ENCODE results near the gene GLT1D1.
"Not testable (repeated sequence)": the region's sequence is repeated elsewhere in the genome, so short reads cannot be mapped to it uniquely, and the experiment has no call there.

GLT1D1 gene

DNA sequence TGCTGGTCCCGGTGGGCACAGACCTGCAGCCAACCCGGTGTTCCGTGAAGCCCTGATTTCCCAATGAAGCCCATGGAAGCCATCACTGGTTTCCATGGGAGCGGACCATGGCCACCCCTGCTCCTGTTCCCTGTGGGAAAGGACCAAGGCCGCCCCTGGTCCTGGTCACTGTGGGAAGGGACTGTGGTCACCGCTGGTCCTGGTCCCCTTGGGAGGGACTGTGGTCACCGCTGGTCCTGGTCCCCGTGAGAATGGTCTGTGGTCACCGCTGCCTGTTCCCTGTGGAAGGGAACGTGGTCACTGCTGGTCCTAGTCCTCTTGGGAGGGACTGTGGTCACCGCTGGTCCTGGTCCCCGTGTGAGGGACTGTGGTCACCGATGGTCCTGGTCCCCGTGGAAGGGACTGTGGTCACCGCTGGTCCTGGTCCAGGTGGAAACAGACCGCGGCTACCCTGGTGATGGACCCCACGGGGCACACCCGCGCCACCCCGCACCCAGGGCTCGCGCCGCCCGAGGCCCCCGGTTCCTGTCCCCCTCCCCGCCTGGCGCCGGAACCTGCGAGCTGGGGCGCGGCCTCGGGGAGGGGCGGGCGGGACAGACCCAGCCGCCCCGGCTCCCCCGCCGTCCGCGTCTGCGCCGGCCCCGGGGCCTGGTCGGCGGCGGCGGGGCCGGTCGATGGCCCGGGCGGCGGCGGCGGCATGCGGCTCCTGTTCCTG is at the start of gene GLT1D1:
Gene GLT1D1 (plus strand): TSS at position 594 of the 715 bp plus-strand sequence. CDS start 104 bp downstream, at position 698.
- no peak for DNase-seq

DNA sequence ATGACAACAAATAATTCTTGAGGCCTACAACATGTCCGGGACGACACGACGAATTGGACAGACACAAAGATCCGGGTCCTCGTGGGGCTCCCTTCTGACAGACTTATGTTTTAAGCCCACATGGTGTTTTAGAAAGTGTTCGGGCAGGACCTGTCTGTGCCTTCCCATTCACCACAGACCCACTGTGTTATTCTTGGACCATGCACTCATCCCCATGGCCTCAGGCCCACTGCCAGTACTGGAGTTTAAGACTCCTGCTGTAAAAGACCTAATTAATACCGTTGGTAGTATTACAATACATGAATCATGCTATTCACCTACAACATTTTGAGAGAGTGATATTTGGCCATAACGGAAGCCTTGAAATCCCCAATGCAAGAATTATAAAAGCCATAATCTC is 49.5 kb upstream of the GLT1D1 start:
- DNase-seq = no peak

DNA sequence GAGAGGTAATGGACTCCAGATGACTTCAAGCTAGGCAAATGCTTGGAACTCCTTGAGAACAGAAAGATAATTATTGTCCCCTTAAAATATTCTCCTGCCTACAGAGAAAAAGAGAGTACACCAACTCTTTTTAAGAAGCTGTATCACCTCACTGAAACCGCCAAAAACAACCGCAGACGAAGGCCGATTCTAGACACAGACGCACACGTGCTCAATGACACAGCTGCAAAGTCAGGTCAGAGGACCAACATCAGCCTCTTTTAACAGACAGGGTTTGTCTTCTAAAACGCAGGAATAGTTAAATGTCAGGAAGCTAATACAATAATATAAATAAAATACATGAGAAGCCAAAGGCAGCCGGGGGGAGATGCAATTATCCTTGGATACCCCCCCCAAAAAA is 48.5 kb upstream of the GLT1D1 start:
- DNase-seq = no peak

DNA sequence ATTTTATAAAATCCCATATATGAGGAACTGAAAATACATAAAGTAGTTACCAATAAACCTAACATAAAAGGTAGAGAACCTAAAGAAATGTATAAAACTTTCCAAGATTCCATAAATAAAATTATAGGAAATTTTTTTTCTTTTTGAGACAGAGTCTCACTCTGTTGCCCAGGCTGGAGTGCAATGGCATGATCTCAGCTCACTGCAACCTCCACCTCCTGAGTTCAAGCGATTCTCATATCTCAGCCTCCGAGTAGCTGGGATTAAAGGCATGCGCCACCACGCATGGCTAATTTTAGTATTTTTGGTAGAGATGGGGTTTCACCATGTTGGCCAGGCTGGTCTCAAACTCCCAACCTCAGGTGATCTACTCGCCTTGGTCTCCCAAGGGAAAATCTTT is 47.9 kb upstream of the GLT1D1 start:
- DNase-seq = not testable (repeated sequence)

DNA sequence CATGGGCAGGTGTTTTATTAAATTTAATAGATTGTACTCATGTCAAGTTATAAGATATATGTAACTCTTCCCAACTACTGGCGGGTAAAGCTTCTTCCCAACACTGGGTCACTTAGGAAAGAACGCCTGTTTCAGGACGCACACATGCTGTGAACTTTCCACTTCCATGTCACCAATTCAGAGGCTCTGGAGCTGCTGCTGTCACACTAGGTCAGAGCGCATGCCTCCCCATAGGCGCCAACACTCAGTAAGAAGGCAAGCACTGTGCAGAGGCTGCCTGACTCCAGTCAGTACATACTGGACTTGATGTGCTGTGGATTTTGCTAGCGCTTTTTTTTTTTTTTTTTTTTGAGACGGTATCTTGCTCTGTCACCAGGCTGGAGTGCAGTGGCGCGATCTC is 46.7 kb upstream of the GLT1D1 start:
- DNase-seq = no peak

DNA sequence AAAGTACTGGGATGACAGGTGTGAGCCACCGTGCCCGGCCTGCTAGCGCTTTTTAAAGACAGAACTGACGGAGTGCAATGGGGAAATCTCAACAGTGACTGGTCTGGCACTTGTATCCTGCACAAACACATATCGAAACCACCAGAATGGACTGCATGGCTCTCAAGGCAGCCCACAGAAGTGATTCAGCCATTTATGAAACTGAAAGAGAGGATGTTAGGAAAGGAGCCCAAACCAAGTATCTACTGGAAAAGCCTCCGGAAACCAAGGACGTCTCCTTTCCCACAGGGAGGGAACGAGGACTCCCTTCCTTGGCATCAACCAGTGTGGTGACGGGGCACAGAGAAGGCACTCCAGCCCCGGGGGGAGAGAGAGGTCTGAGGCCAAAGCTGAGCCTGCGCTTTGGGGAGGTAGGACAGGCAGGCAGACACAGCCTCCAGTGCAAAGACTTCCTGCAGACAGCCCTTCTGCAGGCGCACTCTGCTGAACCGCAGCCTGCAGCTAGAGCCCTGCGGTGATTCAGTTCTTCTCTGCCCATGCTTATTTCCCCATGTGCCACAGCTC is 46.0 kb upstream of the GLT1D1 start:
- DNase-seq = no peak

DNA sequence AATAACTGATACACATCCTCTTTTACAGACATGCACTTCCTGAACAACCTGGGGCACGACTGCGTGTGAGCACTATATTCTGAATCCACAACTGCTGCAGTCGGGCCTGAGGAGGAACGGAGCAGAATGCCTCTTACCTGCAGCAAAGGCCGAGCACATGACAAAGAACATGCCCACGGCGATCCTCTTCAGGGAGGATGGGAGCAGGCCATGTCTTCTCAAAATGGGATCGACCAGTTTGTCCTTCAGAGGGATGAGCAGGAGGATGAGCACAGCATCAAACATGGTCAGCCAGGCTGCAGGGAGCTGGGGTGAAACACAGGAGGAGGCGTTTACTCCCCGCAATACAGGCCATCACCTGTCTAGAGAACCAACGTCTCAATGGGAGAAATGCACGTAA is 44.6 kb upstream of the GLT1D1 start:
- no peak for DNase-seq

DNA sequence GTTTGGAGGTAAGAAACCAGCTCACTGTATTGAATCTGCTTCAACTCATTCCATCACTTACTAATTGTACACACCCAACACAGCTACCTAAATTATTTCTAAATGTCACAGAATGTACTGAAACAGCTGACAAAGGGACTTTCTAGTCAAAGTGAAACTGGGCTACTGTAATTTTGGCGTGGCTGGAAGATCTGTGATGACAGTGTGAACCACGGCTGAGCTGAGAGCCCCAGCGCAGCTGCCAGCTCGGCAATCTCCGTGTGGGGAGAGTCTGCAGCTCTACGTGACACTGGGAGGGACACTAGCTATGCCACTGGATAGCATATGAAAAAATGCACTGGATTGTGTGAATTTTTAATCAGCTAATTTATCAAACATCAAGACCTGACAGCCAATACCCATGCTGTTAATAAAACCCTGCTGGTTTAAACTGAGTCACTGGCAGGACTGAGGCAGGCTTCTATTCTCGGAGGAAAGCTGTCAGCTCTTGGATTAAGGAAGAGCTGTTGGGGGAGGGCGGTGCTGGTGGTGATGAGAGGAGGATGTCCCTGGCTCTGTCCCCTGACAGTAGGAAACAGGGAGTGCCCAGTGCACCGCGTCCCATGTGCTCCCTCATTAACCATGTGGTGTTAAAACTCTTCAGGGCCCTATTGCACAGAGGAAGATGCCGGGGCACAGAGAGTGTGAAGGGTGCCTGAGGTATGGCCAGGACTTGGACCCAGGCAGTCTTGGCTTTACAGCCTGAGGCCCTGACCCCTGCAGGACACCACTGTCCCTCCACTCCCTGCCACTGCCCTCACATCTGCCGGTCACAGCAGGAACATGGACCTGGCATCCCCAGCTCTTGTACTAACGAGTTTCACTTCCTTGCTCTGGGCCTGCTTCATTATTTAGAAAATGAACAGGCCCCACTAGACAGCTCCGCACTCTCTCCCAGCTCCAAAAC is 42.8 kb upstream of the GLT1D1 start:
- DNase-seq = no peak

DNA sequence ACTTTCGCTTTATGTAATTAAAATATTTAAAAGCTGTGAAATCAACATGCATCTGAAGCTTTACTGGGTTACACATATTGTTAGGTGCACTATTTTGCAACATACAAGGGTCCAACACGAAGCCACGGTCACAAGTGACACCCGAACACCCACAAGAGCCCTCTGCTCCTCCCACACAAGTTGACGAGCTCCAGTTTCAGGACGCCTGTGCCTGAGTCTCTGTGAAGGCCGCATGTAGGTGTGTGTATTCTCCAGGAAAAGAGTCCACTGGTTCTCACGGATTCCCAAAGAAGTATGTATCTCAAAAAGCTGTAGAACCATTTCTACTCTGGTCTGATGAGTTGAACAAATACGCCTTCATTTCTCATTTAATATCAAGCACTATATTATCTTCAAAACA is 41.5 kb upstream of the GLT1D1 start:
- no peak for DNase-seq

DNA sequence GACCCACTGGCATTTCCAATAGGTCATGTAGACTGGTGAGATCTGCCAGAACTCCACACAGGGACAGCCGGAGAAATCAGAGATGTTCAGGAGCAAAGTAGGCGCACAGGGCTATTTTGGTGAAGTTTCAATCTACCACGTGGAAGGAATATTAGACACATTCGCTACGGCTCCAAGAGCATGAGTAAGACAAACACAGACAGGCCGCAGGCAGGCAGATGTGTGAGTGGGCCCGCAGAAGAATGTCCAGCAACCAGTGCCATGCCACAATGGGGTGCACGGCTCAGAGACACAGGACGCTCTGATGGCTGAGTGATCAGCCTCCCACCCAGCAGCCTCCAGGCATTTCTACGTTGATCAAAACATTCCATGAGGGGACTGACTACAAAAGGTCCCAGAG is 39.9 kb upstream of the GLT1D1 start:
- no peak for DNase-seq

DNA sequence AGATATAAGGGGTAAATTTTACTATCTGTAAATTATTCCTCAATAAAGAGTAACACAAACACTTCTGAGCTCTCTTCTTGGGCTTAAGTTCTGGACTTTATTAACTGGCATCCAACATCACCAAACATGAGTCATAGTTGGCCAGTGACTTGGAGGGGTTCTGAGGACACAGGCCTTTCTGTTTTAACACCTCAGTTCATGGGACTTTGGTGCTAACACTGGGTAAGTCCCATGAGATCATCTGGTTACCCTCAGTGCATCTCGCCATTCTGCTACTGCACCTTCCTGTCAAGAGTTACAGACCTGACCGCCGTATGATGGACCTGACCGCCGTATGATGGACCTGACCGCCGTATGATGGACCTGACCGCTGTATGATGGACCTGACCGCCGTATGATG is 39.4 kb upstream of the GLT1D1 start:
- no peak for DNase-seq

DNA sequence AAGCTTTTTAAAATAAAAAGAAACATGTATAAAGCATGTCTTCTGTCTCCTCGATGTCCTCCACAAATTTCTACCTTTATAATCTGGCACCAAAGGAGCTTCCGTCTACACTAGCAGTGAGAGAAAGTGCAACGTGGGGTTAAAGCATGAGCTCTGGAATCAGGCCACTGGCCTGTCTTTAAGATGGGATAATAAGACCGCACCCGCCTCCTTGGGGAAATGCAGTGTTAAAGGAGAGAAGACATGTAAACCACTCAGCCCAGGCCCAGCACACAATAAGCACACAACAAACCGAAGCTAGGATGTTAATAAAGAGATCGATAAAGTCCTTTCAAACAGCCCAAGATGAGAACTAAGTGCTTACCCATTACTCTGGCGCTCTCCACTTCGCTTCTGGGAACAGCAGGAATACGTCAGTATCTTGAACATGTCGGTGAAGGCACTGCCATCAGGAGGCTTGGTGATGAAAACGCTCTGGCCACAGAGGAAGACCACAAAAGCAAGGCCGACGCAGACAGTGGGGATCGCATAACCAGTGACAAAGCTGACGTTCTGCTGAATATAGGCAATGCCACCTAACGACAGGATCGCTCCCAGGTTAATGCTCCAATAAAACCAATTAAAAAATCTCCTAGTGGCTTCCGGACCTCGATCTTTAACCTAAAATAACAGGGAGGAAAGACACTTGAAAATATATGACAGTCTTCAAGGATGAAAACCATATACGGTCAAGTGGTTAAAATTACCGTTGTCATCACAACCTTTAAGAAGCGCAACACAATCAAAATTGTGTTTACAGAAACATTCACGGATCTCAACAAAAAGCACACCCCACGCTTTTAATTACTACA is 38.6 kb upstream of the GLT1D1 start:
- DNase-seq = no peak

DNA sequence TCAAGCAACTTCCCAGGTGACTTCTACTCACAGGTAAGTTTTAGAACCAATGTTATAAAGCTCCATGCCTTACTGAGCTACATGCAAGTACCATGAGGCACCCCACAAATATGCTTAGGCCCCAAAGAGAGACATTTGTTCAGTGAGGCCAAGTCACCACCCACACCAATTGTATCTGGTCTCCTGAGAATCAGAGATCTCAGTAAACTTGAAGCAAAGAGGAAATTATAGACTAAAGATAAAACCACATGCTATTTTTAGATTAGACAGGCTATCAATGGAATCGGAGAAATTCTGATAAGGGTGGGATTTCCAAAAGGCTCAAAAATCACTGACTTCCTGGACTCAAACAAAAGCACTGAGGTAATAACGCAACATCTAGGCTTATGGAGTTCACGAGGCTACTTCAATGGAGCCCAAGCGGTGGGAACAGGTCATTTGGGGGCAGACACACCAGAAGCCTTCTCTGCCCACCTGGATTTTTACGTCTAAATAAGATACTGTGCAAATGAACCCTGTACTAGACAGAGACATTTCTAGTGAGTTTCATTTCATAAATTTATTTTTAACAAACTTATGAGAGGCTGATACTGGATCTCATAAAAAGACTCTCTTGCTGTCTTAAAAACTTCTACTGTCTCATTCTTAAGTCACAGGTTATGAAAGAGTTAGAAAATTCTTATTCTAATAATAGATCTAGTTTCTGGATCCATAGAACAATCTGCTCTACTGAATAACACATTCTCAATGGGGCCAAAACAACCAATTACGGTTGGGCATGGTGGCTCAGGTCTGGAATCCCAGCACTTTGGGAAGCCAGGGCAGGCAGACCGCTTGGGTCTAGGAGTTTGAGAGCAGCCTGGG is 37.3 kb upstream of the GLT1D1 start:
- DNase-seq = no peak

DNA sequence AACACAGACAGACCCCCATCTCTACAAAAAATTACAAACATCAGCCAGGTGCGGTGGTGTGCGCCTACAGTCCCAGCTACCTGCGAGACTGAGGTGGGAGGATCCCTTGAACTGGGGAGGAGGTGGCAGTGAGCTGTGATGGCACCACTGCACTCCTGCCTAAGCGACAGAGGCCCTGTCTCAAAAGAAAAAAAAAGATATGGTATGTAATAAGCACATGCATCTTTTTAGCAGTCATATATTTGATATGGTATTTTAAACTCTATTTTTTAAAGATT is 36.7 kb upstream of the GLT1D1 start:
- no peak for DNase-seq

DNA sequence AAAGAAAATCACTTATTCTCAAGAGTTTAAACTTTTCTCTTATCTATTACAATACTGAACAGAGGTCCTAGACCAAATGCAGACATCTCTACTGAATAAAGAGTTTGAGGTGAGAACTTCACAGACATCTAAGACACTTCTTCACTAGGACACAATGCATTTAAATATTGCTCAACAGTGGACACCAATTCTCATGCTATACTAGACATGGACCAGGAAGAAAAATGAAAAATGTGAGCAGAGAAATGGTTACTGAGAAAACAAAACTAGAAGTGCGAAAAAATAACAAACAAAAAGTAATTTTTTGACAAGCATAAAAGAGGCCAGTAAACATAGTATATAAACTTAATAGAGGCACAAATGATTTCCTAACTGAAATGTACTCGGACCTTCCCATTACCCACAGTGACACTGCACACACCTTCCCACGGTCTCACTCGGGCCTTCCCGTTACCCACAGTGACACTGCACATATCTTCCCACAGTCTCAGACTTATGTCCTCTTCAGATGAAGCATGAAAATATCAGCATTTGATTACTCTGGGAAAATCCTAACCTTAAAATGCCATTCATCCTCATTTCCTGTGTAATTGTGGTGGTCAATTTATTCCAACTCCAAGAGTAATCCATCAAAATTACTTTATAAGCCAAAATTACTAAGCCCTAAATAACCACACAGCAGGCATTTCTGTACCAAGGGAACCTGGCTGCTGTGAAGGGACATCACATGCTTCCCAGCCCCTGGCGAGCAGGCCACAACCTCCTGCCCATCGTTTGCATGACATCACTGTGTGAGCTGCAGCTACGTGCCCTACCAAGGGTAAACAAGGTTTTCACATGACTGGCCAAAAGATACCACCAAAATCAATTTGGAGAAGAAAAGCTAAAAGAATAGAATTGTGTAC is 35.9 kb upstream of the GLT1D1 start:
- DNase-seq = no peak

DNA sequence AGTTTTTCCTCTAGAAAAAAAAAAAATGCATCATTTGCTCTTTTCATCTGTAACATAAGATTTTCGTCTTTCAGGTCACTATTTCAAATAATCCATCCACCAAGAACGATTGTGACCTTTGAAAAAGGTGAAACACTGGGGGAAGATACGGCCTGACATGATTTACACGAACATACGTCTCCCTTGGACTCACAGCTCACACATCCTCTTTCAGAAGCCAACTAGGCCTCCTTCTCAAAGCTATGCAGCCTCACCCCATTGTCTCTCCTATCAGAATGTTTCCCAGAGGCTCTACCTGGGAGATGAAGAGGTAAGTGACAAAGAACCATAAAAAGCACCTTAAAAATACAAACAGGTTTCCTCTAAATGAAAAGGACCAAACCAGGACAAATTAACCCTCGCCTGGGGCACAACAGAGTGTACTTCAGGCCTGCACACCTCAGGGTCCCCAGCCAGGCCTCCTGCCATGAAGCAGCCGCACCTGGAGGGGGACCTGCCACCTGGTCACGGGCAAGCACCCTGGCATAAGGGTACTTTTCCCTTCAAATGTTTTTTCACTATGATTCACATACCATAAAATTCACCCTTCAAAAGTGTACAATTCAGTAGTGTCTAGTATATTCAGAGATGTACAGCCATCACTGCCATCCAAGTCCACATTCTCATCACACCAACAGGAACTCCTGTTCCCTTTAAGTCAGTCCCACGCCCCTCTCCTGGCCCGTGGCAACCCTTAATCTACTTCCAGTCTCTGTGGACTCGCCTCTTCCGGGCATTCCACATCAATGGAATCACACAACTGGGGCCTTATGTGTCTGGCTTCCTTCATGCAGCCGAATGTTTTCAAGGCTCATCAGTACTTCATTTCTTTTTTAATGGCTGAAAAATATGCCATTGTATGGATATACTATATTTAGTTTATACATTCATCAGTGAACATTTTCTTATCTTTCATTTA is 34.9 kb upstream of the GLT1D1 start:
- DNase-seq = no peak

DNA sequence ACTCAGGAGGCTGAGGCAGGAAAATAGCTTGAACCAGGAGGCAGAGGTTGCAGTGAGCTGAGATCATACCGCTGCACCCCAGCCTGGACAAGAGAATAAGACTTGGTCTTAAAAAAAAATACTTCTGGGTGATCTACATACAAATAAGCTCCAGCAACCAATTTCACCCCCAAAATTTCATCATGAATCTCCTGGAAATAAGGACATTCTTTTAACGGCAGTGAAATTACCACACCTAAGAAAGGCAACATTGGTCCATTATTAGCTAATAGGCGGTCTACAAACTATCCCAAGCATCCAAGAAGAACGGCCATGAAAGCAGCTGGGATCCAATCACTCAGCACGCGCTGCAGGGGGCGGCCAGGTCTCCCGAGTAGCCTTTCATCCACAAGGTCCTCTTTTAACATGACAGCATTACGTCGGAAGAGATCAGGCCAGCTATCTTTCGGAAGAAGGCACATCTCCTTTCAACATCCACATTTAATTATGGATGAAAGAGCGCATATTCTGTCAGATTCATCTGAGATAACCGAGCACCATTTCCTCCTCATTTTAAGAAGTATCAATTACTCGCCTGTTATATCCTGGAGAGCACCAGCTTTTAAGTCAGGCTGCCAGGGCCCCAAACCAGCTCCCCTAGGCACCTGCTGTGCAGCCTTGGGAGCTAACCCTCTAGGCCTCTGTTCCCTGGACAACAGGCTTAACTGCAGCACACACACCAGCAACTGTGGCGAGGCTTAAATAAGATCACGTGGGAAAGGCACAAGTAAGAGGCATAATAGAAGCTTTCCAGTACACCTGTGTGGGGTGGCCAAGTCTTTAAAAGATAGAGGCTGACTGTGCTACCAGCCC is 33.8 kb upstream of the GLT1D1 start:
- DNase-seq = no peak

DNA sequence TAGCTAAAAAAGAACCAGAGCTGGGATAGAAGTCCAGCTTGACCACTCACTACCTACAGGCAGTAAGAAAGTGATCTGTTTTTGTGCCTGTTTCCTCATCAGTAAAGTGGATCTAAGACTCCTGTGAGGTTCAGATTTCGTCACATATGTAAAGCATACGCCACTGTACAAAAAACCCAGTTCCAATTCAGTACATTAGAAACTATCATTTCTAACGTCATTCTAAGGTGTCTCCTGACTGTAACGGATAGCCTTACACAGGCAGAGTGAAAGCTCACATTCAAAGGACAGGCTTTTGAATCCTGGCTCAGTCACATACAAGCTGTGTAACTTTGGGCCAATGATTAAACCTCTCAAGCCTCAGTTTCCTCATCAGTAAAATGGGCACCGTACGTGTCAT is 33.0 kb upstream of the GLT1D1 start:
- no peak for DNase-seq

All from activated effector memory CD4-positive, alpha-beta T cell treated with anti-CD3 and anti-CD28 coated beads, Interleukin-2, amount 50 U/mL, for 16 hours (primary cell).